ENCODE data around the gene SLC9A7. TPM values are rescaled to one million over a fixed set of nuclear protein-coding genes. Genes with fewer than 3 reads are reported as not detected.

SLC9A7 gene
- total and polyA plus RNA-seq, 2 experiments from 2014 or later = 14.1 to 52.9 TPM

DNA sequence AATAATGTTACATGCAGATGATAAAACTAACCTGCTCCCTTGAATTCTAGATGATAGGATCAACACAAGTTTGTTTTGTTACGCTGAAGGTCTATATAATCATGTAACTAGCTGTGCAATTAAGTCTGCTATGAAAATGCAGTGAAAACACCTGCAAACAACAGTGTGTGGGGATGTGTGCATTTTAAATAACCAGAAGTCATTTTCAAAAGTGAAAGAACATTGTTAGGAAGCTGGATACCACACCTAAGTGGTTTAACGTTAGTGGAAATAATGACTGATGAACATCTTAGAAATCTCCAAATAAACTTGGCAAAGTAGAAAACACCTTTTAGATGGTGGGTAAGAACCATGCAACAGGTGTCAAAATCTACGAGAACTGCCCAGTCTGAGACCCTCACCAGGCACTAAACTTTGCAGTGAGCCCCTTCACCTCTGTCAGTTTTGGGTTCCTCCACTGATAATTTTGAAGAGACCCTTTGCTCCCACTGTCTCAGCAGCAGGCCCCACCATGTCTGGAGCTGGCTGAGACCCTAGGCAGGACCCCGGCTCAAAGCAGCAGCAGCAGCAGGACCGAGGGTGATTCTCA, 148.8 kb downstream of the SLC9A7 start:
- Histone ChIP-seq H3F3A (ENCODE audit: insufficient read depth) (no peaks in the 10 kb centered on the region), H2AFZ (no peak overlapping the region), H3K4me2 (ENCODE audit: unreplicated experiment) (no peak overlapping the region), H3K9ac (no peak overlapping the region), H3K27ac (no peak overlapping the region), H3K79me2 (ENCODE audit: insufficient read depth) (no peaks in the 10 kb centered on the region), H3K9me3 (ENCODE audit: low read depth) (no peaks in the 10 kb centered on the region), H4K20me1 (ENCODE audit: insufficient read depth) (no peaks in the 10 kb centered on the region), H3K4me1 (ENCODE audit: insufficient read depth) (no peaks in the 10 kb centered on the region), H3K9me2 (ENCODE audit: insufficient read depth) (no peaks in the 10 kb centered on the region), H3K27me3 (replicated peaks; ENCODE audit: insufficient read depth) (no peaks in the 10 kb centered on the region), H3K36me3 (ENCODE audit: low read depth) (no peaks in the 10 kb centered on the region), H3K4me3 (no peak overlapping the region)
- no peak for DNase-seq
- no peak for TF ChIP-seq EZH2phosphoT487 (IDR thresholded peaks at IDR 0.05; ENCODE audit: insufficient read depth, low read depth)
- TF ChIP-seq EZH2 (IDR thresholded peaks at IDR 0.05; ENCODE audit: insufficient read depth, poor library complexity, severe bottlenecking) = no peak
- in situ Hi-C loops (cut with MboI) = no loop called here
- WGBS, 2 experiments (ENCODE audit: low coverage in 1 of 2, low lambda C conversion rate in 2 of 2, missing lambda C conversion rate in 2 of 2) = 78 to 85% methylated on average over 5 of the region's 5 CpGs

DNA sequence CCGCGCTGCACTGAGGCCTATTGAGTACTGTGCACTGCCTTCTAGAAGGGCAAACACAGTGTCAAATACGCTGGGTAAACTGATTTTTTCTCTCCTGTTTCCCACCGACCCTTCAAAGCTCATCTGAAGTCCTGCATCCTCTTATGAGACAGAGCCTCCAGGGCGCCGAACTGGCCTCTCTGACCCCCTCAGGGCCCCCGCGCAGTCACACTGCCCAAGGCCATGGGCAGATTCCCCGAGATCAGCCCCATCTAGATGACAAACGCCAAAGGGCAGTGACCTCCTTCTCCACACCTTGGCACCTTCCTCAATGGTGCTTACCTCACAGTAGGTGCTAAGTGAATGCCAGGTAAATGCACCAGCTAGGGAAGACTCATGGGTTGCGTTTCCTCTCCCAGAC, 151.0 kb downstream of the SLC9A7 start:
- H3K27me3 ChIP-seq (replicated peaks; ENCODE audit: insufficient read depth) = no peaks in the 10 kb centered on the region
- H4K20me1 ChIP-seq (ENCODE audit: insufficient read depth) = no peaks in the 10 kb centered on the region
- H3K4me3 ChIP-seq = no peak overlapping the region
- H3K79me2 ChIP-seq (ENCODE audit: insufficient read depth) = no peaks in the 10 kb centered on the region
- H3K9ac ChIP-seq = no peak overlapping the region
- no peak overlapping the region for H3K27ac ChIP-seq
- 73 to 81% methylated on average over 8 to 10 of the region's 11 CpGs for WGBS, 2 experiments (ENCODE audit: low coverage in 1 of 2, low lambda C conversion rate in 2 of 2, missing lambda C conversion rate in 2 of 2)
- no peaks in the 10 kb centered on the region for H3F3A ChIP-seq (ENCODE audit: insufficient read depth)
- no peak overlapping the region for H3K4me2 ChIP-seq (ENCODE audit: unreplicated experiment)
- no peak overlapping the region for H2AFZ ChIP-seq
- DNase-seq = no peak
- in situ Hi-C loops (cut with MboI) = no loop called here
- no peaks in the 10 kb centered on the region for H3K4me1 ChIP-seq (ENCODE audit: insufficient read depth)
- no peaks in the 10 kb centered on the region for H3K9me3 ChIP-seq (ENCODE audit: low read depth)
- TF ChIP-seq EZH2 (IDR thresholded peaks at IDR 0.05; ENCODE audit: insufficient read depth, poor library complexity, severe bottlenecking) (no peak), EZH2phosphoT487 (IDR thresholded peaks at IDR 0.05; ENCODE audit: insufficient read depth, low read depth) (no peak)
- H3K36me3 ChIP-seq (ENCODE audit: low read depth) = no peaks in the 10 kb centered on the region
- H3K9me2 ChIP-seq (ENCODE audit: insufficient read depth) = no peaks in the 10 kb centered on the region

DNA sequence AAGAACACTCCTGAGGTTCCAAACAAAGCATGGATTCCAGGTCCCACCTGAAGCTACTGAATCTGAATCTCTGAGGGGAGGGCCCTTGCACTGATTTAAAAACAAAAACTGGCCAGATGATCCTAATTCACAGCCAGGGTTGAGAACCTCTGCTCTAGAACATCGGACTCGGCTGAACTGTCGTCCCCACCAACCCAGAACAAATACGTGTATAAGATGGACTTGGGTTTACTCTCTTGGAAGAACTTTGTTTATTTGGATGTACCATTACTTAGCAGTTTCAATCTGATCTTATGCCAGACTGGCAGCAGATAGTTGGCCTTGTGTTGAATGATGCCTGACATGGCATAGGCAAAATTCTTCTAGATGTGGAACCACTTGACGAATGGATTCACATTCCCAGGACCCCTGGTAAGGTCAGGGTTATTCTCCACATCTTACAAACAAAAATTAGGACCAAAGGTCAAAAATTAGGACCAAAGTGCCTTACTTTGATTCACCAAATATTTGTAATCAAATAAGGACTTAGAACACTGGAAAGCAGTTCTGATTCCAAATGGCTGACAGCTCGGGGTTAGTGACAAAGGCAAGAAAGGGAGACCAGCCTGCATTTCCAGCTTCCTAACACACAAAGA, 156.3 kb downstream of the SLC9A7 start:
- no peak overlapping the region for H2AFZ ChIP-seq
- no peaks in the 10 kb centered on the region for H3K9me2 ChIP-seq (ENCODE audit: insufficient read depth)
- no peaks in the 10 kb centered on the region for H3F3A ChIP-seq (ENCODE audit: insufficient read depth)
- no peaks in the 10 kb centered on the region for H3K4me1 ChIP-seq (ENCODE audit: insufficient read depth)
- no peaks in the 10 kb centered on the region for H4K20me1 ChIP-seq (ENCODE audit: insufficient read depth)
- H3K27ac ChIP-seq = no peak overlapping the region
- no peak for DNase-seq
- no peak overlapping the region for H3K4me3 ChIP-seq
- H3K79me2 ChIP-seq (ENCODE audit: insufficient read depth) = no peaks in the 10 kb centered on the region
- in situ Hi-C loops (cut with MboI) = no loop called here
- H3K27me3 ChIP-seq (replicated peaks; ENCODE audit: insufficient read depth) = no peaks in the 10 kb centered on the region
- WGBS, 2 experiments (ENCODE audit: low coverage in 1 of 2, low lambda C conversion rate in 2 of 2, missing lambda C conversion rate in 2 of 2) = 100% methylated on average over 6 of the region's 6 CpGs
- no peak overlapping the region for H3K4me2 ChIP-seq (ENCODE audit: unreplicated experiment)
- TF ChIP-seq EZH2phosphoT487 (IDR thresholded peaks at IDR 0.05; ENCODE audit: insufficient read depth, low read depth) (no peak), EZH2 (IDR thresholded peaks at IDR 0.05; ENCODE audit: insufficient read depth, poor library complexity, severe bottlenecking) (no peak)
- no peak overlapping the region for H3K9ac ChIP-seq
- no peaks in the 10 kb centered on the region; the same call in 1 of the 2 replicates for H3K36me3 ChIP-seq (ENCODE audit: low read depth)
- no peaks in the 10 kb centered on the region for H3K9me3 ChIP-seq (ENCODE audit: low read depth)

GRCh38 chrX:46601283-46601682, 157.6 kb downstream of the SLC9A7 start:
- Histone ChIP-seq H3K9me3 (ENCODE audit: low read depth) (no peaks in the 10 kb centered on the region), H3K4me2 (ENCODE audit: unreplicated experiment) (no peak overlapping the region), H3K27ac (no peak overlapping the region), H3K4me3 (no peak overlapping the region), H3K36me3 (ENCODE audit: low read depth) (no peaks in the 10 kb centered on the region; the same call in 1 of the 2 replicates), H3K9ac (no peak overlapping the region), H3K9me2 (ENCODE audit: insufficient read depth) (no peaks in the 10 kb centered on the region), H3K27me3 (replicated peaks; ENCODE audit: insufficient read depth) (no peaks in the 10 kb centered on the region), H4K20me1 (ENCODE audit: insufficient read depth) (no peaks in the 10 kb centered on the region), H3F3A (ENCODE audit: insufficient read depth) (no peaks in the 10 kb centered on the region), H2AFZ (no peak overlapping the region), H3K79me2 (ENCODE audit: insufficient read depth) (no peaks in the 10 kb centered on the region; the same call in 1 of the 2 replicates), H3K4me1 (ENCODE audit: insufficient read depth) (no peaks in the 10 kb centered on the region)
- DNase-seq = no peak
- WGBS, 2 experiments (ENCODE audit: low coverage in 1 of 2, low lambda C conversion rate in 2 of 2, missing lambda C conversion rate in 2 of 2) = 44 to 50% methylated on average over 6 of the region's 6 CpGs
- TF ChIP-seq EZH2 (IDR thresholded peaks at IDR 0.05; ENCODE audit: insufficient read depth, poor library complexity, severe bottlenecking) (no peak), EZH2phosphoT487 (IDR thresholded peaks at IDR 0.05; ENCODE audit: insufficient read depth, low read depth) (no peak)
- in situ Hi-C loops (cut with MboI) = no loop called here
